Progenitor cell of endocrine pancreas (in vitro differentiated cells): ENCODE measurements around the gene CATSPERD. TPM values are rescaled to one million over a fixed set of nuclear protein-coding genes. Genes with fewer than 3 reads are reported as not detected.
"Not testable (repeated sequence)": the region's sequence is repeated elsewhere in the genome, so short reads cannot be mapped to it uniquely, and the experiment has no call there.

ENCODE experiments used
- DNase-seq: peaks from one replicate; pipeline ENCODE4 v3.0.0; 2021; ENCODE audit warnings: low spot score; ENCODE audit not compliant: unreplicated experiment
- H3K27ac Mint-ChIP-seq: 2 replicates; pipeline ENCODE4 v1.8.0; 2021; ENCODE audit warnings: mild to moderate bottlenecking, moderate library complexity, mixed read lengths
- H3K27me3 Mint-ChIP-seq: 2 replicates; pipeline ENCODE4 v1.8.0; 2021; ENCODE audit warnings: mixed read lengths
- H3K36me3 Mint-ChIP-seq: 2 replicates; pipeline ENCODE4 v1.8.0; 2022; ENCODE audit warnings: mixed read lengths; ENCODE audit not compliant: insufficient read depth
- H3K4me1 Mint-ChIP-seq: 2 replicates; pipeline ENCODE4 v1.8.0; 2021; ENCODE audit warnings: low read depth, mixed read lengths
- H3K4me3 Mint-ChIP-seq: 2 replicates; pipeline ENCODE4 v1.8.0; 2021; ENCODE audit warnings: low read depth, mild to moderate bottlenecking, moderate library complexity, mixed read lengths
- H3K9me3 Mint-ChIP-seq: 2 replicates; pipeline ENCODE4 v1.8.0; 2021; ENCODE audit warnings: low read depth, mixed read lengths
- total RNA-seq: library from RNA; stranded (reverse); gene quantifications from 2 replicates; pipeline ENCODE4 v1.2.1, GENCODE V29; 2021
- TF ChIP-seq, protein P1 (sequence below): fragments of 200-600 bp; sonication (generic); IDR thresholded peaks from one replicate; pipeline ENCODE4 v1.5.0; 2021; ENCODE audit warnings: antibody characterized with exemption, mild to moderate bottlenecking; ENCODE audit not compliant: unreplicated experiment

The CATSPERD gene
- total RNA-seq, 1 donor from 2014 or later: not detected

GRCh38 chr19:5743630-5744029 is 23.2 kb downstream of the CATSPERD start:
- Mint-ChIP-seq H3K4me3 (no peak overlapping the region), H3K36me3 (no peaks in the 10 kb centered on the region), H3K27ac (no peak overlapping the region), H3K4me1 (no peaks in the 10 kb centered on the region), H3K27me3 (peaks cover 14% of the 10 kb centered on the region), H3K9me3 (no peaks in the 10 kb centered on the region)
- TF ChIP-seq, protein P1, sequence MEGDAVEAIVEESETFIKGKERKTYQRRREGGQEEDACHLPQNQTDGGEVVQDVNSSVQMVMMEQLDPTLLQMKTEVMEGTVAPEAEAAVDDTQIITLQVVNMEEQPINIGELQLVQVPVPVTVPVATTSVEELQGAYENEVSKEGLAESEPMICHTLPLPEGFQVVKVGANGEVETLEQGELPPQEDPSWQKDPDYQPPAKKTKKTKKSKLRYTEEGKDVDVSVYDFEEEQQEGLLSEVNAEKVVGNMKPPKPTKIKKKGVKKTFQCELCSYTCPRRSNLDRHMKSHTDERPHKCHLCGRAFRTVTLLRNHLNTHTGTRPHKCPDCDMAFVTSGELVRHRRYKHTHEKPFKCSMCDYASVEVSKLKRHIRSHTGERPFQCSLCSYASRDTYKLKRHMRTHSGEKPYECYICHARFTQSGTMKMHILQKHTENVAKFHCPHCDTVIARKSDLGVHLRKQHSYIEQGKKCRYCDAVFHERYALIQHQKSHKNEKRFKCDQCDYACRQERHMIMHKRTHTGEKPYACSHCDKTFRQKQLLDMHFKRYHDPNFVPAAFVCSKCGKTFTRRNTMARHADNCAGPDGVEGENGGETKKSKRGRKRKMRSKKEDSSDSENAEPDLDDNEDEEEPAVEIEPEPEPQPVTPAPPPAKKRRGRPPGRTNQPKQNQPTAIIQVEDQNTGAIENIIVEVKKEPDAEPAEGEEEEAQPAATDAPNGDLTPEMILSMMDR: no peak
- no peak for DNase-seq

DNA sequence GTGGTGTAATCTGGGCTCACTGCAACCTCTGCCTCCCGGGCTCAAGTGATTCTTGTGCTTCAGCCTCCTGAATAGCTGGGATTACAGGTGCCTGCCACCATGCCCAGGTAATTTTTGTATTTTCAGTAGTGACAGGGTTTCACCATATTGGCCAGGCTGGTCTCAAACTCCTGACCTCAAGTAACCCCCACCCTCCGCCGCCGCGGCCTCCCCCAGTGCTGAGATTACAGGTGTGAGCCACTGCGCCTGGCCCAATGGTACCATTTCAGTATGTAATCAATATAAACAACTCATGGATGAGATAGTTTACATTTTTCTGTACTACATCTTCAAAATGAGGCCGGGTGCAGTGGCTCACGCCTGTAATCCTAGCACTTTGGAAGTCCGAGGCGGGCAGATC is 24.6 kb downstream of the CATSPERD start:
- not testable (repeated sequence) for H3K4me3 Mint-ChIP-seq, H3K9me3 Mint-ChIP-seq, DNase-seq, H3K4me1 Mint-ChIP-seq, H3K36me3 Mint-ChIP-seq, H3K27ac Mint-ChIP-seq
- H3K27me3 Mint-ChIP-seq: peaks cover 14% of the 10 kb centered on the region

DNA sequence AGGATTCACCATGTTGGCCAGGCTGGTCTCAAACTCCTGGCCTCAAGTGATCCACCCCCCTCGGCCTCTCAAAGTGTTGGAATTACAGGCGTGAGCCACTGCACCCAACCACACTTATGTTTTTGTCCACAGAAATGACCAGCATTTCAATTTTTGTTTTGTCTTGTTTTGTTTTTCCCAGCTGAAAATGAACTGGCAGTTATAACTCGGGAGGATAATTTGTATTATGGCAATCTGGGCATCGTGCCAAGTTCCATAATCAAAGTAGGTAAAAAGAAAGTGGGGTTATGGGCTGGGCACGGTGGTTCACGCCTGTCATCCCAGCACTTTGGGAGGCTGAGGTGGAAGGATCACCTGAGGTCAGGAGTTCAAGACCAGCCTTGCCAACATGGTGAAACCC is 28.5 kb downstream of the CATSPERD start:
- not testable (repeated sequence) for DNase-seq, H3K4me1 Mint-ChIP-seq

GRCh38 chr19:5749505-5749904 is 29.1 kb downstream of the CATSPERD start:
- peaks cover 13% of the 10 kb centered on the region for H3K27me3 Mint-ChIP-seq
- no peaks in the 10 kb centered on the region for H3K36me3 Mint-ChIP-seq
- no peak for DNase-seq
- no peak overlapping the region for H3K27ac Mint-ChIP-seq
- TF ChIP-seq, protein P1: no peak
- H3K4me1 Mint-ChIP-seq: no peaks in the 10 kb centered on the region
- no peak overlapping the region for H3K4me3 Mint-ChIP-seq
- H3K9me3 Mint-ChIP-seq: no peaks in the 10 kb centered on the region

More for the DNA sequence above, 28.5 kb downstream of the CATSPERD start:
- peaks cover 11% of the 10 kb centered on the region for H3K27me3 Mint-ChIP-seq
- H3K27ac Mint-ChIP-seq, H3K4me3 Mint-ChIP-seq, H3K36me3 Mint-ChIP-seq, H3K9me3 Mint-ChIP-seq: not testable (repeated sequence)

- no peak overlapping the region for H3K4me3 Mint-ChIP-seq
- no peaks in the 10 kb centered on the region for H3K4me1 Mint-ChIP-seq
- H3K27ac Mint-ChIP-seq: no peak overlapping the region
- H3K27me3 Mint-ChIP-seq: peaks cover 11% of the 10 kb centered on the region
- H3K9me3 Mint-ChIP-seq: no peaks in the 10 kb centered on the region
- no peaks in the 10 kb centered on the region for H3K36me3 Mint-ChIP-seq
- TF ChIP-seq, protein P1: no peak
- DNase-seq: no peak
These were observed 31.3 kb downstream of the CATSPERD start for GRCh38 chr19:5751709-5752108.

DNA sequence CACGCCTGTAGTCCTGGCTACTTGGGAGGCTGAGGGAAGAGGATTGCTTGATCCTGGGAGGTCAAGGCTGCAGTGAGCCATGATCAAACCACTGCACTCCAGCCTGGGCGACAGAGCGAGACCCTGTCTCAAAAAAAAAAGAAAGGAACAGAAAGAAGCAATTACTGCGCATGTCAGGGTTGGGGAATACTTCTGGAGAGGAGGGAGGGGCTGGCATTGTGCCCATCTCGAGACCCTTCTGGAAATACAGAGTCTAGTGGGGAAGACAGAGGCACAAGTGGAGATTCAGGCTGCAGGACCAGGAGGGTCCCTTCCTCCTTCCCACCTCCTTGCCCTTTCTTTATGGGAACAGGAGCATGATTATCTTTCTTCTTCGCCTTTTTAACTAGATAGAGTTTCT is 33.3 kb downstream of the CATSPERD start:
- H3K36me3 Mint-ChIP-seq: no peaks in the 10 kb centered on the region
- H3K4me3 Mint-ChIP-seq: no peak overlapping the region
- TF ChIP-seq, protein P1: no peak
- H3K27me3 Mint-ChIP-seq: peaks cover 11% of the 10 kb centered on the region
- no peaks in the 10 kb centered on the region for H3K9me3 Mint-ChIP-seq
- DNase-seq: no peak
- no peaks in the 10 kb centered on the region for H3K4me1 Mint-ChIP-seq
- H3K27ac Mint-ChIP-seq: no peak overlapping the region
